HL-60 (cell line): ENCODE data around the gene ATP6V1F.

Experiments
- POLR2AphosphoS5 ChIP-seq: IDR thresholded peaks from 2 replicates; pipeline ENCODE4 v1.6.1; 2012; ENCODE audit warnings: low read depth
- TF ChIP-seq, protein P1 (sequence below): IDR thresholded peaks from one replicate; pipeline ENCODE4 v1.5.1; 2011; ENCODE audit warnings: low read length, control low read depth, inconsistent platforms; ENCODE audit not compliant: insufficient read depth
- TF ChIP-seq, protein P2 (sequence below): IDR thresholded peaks from 2 replicates; pipeline ENCODE4 v1.6.1; 2012; ENCODE audit warnings: low read depth; ENCODE audit not compliant: insufficient replicate concordance

DNA sequence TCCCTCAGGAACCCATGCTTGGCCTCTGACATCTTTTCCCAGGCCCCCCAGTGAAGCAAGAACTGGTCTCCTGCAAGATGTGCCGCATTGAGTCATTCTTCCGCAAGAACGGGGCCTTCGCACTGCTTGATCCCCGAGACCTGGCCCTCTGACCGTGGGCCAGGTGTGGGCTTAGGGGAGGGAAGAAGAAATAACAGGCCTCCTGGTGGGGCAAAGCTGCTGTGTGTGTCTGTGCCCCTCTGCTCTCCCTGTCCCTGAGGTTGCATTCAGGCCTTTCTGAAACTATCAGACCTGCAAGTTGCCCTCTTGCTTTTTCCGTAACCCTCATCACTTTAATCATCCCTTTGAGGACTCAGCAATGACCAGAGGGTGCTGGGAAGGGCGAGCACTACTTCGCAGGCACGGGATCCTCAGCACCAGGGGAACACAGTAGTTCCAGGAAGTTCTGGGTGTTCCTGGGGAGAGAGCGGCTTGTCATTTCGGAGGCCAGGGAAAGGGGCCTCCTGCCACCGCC lies 6.0 kb downstream of the ATP6V1F start:
- TF ChIP-seq, protein P1, sequence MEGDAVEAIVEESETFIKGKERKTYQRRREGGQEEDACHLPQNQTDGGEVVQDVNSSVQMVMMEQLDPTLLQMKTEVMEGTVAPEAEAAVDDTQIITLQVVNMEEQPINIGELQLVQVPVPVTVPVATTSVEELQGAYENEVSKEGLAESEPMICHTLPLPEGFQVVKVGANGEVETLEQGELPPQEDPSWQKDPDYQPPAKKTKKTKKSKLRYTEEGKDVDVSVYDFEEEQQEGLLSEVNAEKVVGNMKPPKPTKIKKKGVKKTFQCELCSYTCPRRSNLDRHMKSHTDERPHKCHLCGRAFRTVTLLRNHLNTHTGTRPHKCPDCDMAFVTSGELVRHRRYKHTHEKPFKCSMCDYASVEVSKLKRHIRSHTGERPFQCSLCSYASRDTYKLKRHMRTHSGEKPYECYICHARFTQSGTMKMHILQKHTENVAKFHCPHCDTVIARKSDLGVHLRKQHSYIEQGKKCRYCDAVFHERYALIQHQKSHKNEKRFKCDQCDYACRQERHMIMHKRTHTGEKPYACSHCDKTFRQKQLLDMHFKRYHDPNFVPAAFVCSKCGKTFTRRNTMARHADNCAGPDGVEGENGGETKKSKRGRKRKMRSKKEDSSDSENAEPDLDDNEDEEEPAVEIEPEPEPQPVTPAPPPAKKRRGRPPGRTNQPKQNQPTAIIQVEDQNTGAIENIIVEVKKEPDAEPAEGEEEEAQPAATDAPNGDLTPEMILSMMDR = no peak
- TF ChIP-seq POLR2AphosphoS5 = no peak
- TF ChIP-seq, protein P2, sequence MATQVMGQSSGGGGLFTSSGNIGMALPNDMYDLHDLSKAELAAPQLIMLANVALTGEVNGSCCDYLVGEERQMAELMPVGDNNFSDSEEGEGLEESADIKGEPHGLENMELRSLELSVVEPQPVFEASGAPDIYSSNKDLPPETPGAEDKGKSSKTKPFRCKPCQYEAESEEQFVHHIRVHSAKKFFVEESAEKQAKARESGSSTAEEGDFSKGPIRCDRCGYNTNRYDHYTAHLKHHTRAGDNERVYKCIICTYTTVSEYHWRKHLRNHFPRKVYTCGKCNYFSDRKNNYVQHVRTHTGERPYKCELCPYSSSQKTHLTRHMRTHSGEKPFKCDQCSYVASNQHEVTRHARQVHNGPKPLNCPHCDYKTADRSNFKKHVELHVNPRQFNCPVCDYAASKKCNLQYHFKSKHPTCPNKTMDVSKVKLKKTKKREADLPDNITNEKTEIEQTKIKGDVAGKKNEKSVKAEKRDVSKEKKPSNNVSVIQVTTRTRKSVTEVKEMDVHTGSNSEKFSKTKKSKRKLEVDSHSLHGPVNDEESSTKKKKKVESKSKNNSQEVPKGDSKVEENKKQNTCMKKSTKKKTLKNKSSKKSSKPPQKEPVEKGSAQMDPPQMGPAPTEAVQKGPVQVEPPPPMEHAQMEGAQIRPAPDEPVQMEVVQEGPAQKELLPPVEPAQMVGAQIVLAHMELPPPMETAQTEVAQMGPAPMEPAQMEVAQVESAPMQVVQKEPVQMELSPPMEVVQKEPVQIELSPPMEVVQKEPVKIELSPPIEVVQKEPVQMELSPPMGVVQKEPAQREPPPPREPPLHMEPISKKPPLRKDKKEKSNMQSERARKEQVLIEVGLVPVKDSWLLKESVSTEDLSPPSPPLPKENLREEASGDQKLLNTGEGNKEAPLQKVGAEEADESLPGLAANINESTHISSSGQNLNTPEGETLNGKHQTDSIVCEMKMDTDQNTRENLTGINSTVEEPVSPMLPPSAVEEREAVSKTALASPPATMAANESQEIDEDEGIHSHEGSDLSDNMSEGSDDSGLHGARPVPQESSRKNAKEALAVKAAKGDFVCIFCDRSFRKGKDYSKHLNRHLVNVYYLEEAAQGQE = no peak
